M059J (cell line): ENCODE data around the gene YWHAH. TPM values are rescaled to one million over a fixed set of nuclear protein-coding genes. Genes with fewer than 3 reads are reported as not detected.
A peak's percentile ranks its signal among the peaks of the same experiment; 100 is the strongest.
"Not testable (repeated sequence)": the region's sequence is repeated elsewhere in the genome, so short reads cannot be mapped to it uniquely, and the experiment has no call there.

Experiments
- DNase-seq: peaks from one replicate; pipeline ENCODE4 v3.0.0-alpha.2; 2012; ENCODE audit warnings: low read depth
- total RNA-seq: library from RNA; depleted of rRNA; stranded (reverse); fragments of >200 nt; shearing (Covaris generic); gene quantifications from 2 replicates; pipeline ENCODE4 v1.2.3, GENCODE V29; 2014; rRNA removed

The YWHAH gene
- total RNA-seq, 1 experiment from 2014 or later, result 196 TPM

- not testable (repeated sequence) for DNase-seq
Measured at GRCh38 chr22:31981976-31982375, 37.6 kb downstream of the YWHAH start.

GRCh38 chr22:31983911-31984656 lies 39.7 kb downstream of the YWHAH start:
- no peak for DNase-seq

- DNase-seq, result no peak
Measured at GRCh38 chr22:31987218-31987617, 42.9 kb downstream of the YWHAH start.

- DNase-seq, result no peak
Measured at GRCh38 chr22:31991102-31991839, 46.9 kb downstream of the YWHAH start.

GRCh38 chr22:31995046-31995445 lies 50.7 kb downstream of the YWHAH start:
- DNase-seq, result no peak

DNA sequence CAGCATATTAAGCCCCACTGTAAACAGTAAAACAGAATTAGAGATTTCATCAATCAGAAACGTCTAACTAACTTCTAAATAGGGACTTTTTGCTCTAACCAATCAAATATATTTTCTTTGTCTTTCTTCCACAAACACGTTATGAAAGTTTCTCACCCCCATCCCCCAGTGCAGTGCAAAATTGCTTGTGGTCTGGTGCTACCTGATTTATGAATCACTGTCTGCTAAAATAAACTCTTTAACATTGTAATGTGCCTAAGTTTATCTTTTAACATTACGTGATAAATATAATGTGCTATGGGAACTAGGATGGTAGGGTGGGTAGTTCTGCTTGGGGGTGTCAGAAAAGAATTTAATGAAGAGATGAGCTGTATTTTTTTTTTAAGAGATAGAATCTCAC lies 51.5 kb downstream of the YWHAH start:
- peak; percentile 10 for DNase-seq

GRCh38 chr22:31998784-31999385 lies 54.5 kb downstream of the YWHAH start:
- no peak for DNase-seq

DNA sequence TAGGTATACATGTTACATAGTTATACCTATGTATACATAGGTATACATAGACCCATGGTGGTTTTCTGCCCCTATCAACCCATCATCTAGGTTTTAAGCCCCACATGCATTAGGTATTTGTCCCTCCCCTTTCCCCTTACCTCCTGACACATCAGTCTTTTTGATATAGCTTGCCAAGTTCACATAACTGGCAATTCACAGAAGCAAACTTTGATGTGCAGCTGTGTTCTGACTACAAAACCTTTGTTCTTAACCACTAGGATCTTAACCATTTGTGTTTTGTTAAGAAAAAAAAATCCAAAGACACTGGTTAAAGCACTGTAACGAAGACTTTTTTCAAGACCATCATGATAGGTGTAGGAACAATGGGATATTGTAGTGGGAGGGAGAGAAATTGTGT lies 55.8 kb downstream of the YWHAH start:
- DNase-seq, result no peak

DNA sequence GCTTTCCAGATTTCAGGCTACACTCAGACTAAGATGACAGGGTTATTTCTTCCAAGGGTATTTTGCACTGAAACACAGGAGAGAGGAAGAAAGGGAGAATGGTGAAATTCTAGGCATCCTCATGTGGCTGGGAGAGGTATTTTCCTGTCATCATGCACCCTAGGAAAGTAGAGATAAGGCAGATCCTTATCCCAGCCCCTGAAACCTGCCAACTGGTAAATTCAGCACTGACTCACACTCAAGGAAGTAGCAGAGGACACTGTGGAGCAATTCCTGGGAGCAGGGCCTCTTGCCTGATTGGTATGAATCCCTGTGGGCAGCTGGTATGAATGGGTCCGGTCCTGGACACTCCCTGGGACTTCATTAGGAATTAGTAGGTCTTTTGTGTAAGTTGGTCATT lies 61.1 kb downstream of the YWHAH start:
- DNase-seq, result peak; percentile 49

Other genes with a start within 250 kb of the YWHAH start
- 12.8 and 14.9 TPM in 2 replicates for gene PRR14L, start 194.4 kb upstream of the YWHAH start, total RNA-seq
- gene DEPDC5, start 190.5 kb upstream of the YWHAH start, total RNA-seq, result 1.5 and 1.8 TPM in 2 replicates
- gene SLC5A1, start 98.7 kb downstream of the YWHAH start, total RNA-seq, result not detected in 2 replicates
- not detected in 2 replicates for gene C22orf42, start 214.8 kb downstream of the YWHAH start, total RNA-seq